ENCODE data around the gene RNASEH2B.

GRCh38 chr13:50894012-50894411 is 15.6 kb upstream of the RNASEH2B start:
- TF ChIP-seq CTCF (conservative IDR thresholded peaks at IDR 0.05; ENCODE audit: low read depth in 2 of 2) (no peak), POLR2AphosphoS5 (IDR thresholded peaks at IDR 0.05; ENCODE audit: low read depth) (no peak), REST (IDR thresholded peaks at IDR 0.05; ENCODE audit: unreplicated experiment) (no peak), EZH2 (IDR thresholded peaks at IDR 0.05; ENCODE audit: low read depth, unreplicated experiment) (no peak), ZNF114 (CRISPR knock-in tag; IDR thresholded peaks at IDR 0.05) (no peak), ZNF462 (CRISPR knock-in tag; IDR thresholded peaks at IDR 0.05) (peak; percentile 58; the same call in 1 of the 2 replicates), NANOG (IDR thresholded peaks at IDR 0.05; ENCODE audit: borderline replicate concordance) (no peak)

Measured in GM23338 (cell line).